VCaP (cell line): ENCODE results near the gene CHMP6.

Experiments
- H3K27ac ChIP-seq: fragments of 450-650 bp; 2 replicates; pipeline ENCODE4 v1.5.1; 2017
- TF ChIP-seq, protein P1 (sequence below): fragments of 450-650 bp; conservative IDR thresholded peaks from 2 replicates; pipeline ENCODE4 v1.5.1; 2017; ENCODE audit warnings: mild to moderate bottlenecking, moderate library complexity

Gene CHMP6

DNA sequence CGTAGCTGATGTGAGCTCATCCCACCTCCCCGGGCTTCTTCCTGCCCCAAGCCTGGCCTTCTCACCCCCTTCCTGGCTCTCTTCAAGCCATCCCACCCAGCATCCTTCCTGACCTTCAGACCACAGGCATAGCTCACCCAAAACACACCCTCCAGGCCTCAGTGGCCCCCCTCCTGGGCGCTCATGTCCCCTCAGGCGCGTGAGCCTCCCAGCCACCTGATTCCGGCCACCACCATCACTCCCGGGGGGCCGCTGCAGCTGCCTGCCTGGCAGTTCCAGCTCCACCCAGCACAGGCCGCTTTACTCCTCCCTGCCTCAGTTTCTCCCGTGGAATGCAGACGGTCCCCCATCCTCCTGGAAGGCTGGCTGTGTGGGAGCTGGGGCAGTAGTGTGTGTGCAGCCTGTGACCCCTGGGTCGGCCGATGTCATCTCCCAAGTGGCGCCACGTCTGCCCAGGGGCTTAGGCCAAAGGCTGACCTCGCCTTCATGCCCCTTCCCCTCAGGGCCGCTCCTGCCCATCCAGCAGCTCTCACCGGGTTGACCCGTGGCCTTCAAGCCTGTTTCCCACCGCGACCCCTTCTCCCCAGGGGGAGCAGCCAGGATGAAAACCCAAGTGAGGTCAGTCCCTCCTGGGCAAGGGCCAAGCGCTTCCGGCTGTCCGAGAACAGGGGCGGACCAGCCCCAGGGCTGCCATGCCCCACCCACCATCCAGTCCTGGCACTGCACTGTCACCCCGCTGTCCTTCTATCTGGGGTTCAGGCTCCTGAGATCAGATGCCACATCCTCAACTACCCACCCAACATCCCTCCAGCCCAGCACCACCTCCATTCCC lies 11.9 kb upstream of the CHMP6 start:
- TF ChIP-seq, protein P1, sequence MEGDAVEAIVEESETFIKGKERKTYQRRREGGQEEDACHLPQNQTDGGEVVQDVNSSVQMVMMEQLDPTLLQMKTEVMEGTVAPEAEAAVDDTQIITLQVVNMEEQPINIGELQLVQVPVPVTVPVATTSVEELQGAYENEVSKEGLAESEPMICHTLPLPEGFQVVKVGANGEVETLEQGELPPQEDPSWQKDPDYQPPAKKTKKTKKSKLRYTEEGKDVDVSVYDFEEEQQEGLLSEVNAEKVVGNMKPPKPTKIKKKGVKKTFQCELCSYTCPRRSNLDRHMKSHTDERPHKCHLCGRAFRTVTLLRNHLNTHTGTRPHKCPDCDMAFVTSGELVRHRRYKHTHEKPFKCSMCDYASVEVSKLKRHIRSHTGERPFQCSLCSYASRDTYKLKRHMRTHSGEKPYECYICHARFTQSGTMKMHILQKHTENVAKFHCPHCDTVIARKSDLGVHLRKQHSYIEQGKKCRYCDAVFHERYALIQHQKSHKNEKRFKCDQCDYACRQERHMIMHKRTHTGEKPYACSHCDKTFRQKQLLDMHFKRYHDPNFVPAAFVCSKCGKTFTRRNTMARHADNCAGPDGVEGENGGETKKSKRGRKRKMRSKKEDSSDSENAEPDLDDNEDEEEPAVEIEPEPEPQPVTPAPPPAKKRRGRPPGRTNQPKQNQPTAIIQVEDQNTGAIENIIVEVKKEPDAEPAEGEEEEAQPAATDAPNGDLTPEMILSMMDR, result no peak
- no peak overlapping the region for H3K27ac ChIP-seq

DNA sequence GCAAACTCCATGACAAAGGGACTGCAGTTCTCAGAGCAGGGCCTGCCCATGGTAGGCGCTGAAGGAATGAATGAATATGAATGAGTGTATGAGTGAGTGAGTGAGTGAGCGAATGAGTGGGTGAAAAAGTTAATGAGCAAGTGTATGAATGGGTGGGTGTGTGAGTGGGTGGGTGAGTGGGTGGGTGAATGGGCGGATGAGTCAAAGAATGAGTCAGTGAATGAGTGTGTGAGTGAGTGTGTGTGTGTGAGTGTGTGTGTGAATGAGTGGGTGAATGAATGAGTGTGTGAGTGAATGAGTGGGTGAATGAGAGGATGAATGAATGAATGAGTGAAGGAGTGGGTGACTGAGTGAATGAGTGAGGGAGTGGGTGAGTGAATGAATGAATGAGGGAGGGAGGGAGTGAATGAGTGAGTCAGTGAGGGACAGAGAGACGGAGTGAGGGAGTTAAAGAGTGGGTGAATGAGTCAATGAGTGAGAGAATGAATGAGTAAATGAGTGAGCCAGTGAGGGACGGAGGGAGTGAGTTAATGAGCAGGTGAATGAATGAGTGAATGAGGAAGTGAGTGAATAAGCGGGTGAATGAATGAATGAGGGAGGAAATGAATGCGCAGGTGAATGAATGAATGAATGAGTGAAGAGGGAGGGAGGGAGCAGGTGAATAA lies 11.1 kb upstream of the CHMP6 start:
- TF ChIP-seq, protein P1, result no peak
- no peak overlapping the region for H3K27ac ChIP-seq

DNA sequence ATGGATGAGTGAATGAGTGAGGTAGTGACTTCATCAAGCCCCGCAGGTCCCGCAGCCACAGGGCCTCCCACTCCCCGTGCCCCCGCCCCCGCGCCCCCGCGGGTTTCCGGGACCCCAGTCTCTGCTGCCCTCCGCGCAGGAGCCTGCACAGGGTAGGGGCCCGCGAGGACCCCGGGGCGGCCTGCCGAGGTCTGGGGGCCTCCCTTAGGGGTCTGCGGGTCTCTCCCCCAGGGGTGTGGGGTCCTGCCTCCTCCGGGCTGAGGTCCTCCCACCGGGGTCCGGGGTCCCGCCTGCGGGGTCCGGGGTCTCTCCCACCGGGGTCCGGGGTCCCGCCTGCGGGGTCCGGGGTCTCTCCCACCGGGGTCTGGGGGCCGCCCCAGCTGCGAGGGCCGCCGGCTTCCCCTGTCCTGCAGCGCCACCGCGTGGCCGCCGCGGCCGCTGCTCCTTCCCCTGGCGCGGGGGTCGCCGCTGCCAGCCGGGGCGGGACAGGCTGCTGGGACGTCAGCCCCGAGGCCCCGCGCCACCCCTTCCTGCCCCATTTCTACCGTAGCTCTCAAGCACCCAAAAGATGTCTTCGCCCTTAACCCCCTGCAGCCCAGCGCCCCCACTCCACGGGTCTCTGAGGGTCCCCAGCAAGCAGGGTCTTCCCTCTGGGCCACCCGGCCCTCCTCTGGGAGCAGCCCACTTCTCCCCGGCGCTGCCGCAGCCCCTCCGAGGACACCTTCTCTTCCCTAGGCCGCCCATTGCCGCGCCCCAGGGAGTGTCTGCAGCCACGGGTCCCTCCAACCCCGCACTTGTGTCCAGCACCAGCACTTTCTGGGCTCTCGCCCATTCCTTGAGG lies 10.4 kb upstream of the CHMP6 start:
- no peak overlapping the region for H3K27ac ChIP-seq

DNA sequence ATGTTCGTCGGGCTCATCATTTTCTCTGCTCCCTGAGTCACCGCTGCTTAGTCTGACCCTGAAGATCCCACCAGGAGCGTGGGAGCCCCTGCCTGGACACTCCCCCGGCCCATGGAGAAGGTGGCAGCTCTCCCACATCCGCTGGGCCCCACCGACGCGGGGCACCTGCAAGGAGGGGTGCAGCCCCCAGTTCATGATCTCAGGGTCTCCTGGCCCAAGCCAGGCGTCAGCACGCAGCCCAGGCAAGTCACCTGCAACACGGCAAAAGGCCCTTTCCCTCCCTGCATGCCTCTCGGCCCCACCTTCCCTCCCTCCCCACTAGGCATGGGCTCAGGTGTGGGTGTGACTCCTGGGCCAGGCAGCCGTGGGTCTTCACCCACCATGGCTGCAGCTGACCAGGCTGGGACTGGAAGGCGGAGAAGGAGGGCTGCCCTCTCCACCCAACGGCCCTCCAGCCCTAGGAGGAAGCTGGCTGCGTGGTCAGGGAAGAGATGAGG lies 9.7 kb upstream of the CHMP6 start:
- TF ChIP-seq, protein P1, result no peak
- H3K27ac ChIP-seq, result no peak overlapping the region

More for the DNA sequence above, 10.4 kb upstream of the CHMP6 start:
- TF ChIP-seq, protein P1, result peak; percentile 94

DNA sequence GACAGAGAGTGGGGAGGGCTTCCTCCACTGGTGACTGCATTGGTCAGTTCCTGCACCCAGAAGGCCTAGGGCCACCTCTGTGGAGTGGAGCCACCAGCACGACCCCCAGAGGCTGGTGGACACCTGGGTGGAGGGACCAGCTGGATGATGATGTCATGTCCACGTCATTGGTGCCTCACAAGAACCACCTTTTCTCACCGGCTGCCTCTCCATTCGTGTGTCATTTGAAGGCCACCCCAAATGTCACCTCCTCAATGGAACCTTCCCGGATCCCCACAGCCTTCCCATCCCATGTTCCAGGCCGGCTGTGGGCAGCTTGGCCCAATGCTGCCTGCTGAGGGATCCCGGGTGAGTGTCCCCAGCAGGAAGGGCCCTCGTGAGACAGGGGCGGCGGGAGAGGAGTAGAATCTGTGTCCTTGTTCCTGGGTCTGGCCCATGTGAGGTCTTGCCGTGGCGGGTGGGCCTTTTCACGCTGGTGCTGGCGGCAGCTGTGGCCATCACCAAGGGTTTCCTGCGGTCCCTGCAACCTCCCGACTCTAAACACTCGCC lies 9.1 kb upstream of the CHMP6 start:
- H3K27ac ChIP-seq, result no peak overlapping the region
- TF ChIP-seq, protein P1, result no peak

DNA sequence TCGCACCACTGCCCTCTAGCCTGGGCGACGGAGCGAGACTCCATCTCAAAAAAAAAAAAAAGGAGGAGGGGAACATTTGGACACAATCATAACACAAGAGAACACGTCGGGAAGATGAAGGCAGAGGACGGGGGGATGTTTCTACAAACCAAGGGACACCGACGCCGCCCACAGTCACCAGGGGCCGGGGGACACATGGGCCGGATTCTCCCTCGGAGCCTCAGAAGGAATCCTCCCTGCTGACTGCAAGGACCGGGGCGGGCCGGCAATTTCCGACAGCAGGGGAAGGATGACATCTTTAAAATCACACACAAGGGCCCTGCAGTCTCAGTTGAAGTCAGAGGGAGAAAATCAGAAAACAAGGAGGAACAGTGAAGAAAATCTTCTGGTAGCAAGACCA lies 8.1 kb upstream of the CHMP6 start:
- H3K27ac ChIP-seq, result no peak overlapping the region
- TF ChIP-seq, protein P1, result no peak
